ENCODE data around the gene MATN3. TPM values are rescaled to one million over a fixed set of nuclear protein-coding genes. Genes with fewer than 3 reads are reported as not detected.

Gene MATN3
- total RNA-seq, result 0.52 and 0.76 TPM in 2 replicates

GRCh38 chr2:20012282-20013125, at the start of gene MATN3:
Gene MATN3 (minus strand): TSS chr2:20012668. CDS start chr2:20012631, 37 bp downstream.

GRCh38 chr2:20051532-20052228, 39.2 kb upstream of the MATN3 start, which contains the start of gene LAPTM4A:
Gene LAPTM4A (minus strand): TSS chr2:20051628. CDS start chr2:20051520, 108 bp downstream.

GRCh38 chr2:19989667-19990415, 22.6 kb downstream of the MATN3 start, which contains the start of gene WDR35:
Gene WDR35 (minus strand): TSS chr2:19990105. CDS start chr2:19990015, 90 bp downstream.

Other genes with a start within 250 kb of the MATN3 start
- gene TTC32, start 110.7 kb downstream of the MATN3 start, total RNA-seq, result 9.7 and 10.9 TPM in 2 replicates
- gene WDR35, start 22.6 kb downstream of the MATN3 start, total RNA-seq, result 8.2 and 9.1 TPM in 2 replicates
- 138 and 148 TPM in 2 replicates for gene LAPTM4A, start 39.0 kb upstream of the MATN3 start, total RNA-seq
- 5.3 and 16.2 TPM in 2 replicates for gene SDC1, start 212.5 kb upstream of the MATN3 start, total RNA-seq

Measured in dermis lymphatic vessel endothelial cell (primary cell).